ENCODE measurements around the gene NECAB3.
"Not testable (repeated sequence)": the region's sequence is repeated elsewhere in the genome, so short reads cannot be mapped to it uniquely, and the experiment has no call there.

DNA sequence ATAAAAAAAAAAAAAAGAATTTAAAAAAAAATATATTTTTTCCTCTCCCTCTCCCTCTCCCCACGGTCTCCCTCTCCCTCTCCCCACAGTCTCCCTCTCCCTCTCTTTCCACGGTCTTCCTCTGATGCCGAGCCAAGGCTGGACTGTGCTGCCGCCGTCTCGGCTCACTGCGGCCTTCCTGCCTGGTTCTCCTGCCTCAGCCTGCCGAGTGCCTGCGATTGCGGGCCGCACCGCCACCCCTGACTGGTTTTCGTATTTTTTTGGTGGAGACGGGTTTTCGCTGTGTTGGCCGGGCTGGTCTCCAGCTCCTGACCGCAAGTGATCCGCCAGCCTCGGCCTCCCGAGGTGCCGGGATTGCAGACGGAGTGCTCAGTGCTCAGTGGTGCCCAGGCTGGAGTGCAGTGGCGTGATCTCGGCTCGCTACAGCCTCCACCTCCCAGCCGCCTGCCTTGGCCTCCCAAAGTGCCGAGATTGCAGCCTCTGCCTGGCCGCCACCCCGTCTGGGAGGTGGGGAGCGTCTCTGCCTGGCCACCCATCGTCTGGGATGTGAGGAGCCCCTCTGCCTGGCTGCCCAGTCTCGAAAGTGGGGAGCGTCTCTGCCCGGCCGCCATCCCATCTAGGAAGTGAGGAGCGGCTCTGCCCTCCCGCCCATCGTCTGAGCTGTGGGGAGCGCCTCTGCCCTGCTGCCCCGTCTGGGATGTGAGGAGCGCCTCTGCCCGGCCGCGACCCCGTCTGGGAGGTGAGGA lies 26.6 kb upstream of the NECAB3 start:
- TF ChIP-seq, protein P1, sequence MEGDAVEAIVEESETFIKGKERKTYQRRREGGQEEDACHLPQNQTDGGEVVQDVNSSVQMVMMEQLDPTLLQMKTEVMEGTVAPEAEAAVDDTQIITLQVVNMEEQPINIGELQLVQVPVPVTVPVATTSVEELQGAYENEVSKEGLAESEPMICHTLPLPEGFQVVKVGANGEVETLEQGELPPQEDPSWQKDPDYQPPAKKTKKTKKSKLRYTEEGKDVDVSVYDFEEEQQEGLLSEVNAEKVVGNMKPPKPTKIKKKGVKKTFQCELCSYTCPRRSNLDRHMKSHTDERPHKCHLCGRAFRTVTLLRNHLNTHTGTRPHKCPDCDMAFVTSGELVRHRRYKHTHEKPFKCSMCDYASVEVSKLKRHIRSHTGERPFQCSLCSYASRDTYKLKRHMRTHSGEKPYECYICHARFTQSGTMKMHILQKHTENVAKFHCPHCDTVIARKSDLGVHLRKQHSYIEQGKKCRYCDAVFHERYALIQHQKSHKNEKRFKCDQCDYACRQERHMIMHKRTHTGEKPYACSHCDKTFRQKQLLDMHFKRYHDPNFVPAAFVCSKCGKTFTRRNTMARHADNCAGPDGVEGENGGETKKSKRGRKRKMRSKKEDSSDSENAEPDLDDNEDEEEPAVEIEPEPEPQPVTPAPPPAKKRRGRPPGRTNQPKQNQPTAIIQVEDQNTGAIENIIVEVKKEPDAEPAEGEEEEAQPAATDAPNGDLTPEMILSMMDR (IDR thresholded peaks at IDR 0.05) = not testable (repeated sequence)
- not testable (repeated sequence) for TF ChIP-seq RXRA (IDR thresholded peaks at IDR 0.05; ENCODE audit: borderline replicate concordance, low read depth); FOXM1 (IDR thresholded peaks at IDR 0.05; ENCODE audit: low read depth); GATA2 (CRISPR knock-in tag; IDR thresholded peaks at IDR 0.05); CHD2 (IDR thresholded peaks at IDR 0.05; ENCODE audit: low read length, partially characterized antibody); EZH2phosphoT487 (IDR thresholded peaks at IDR 0.05; ENCODE audit: borderline replicate concordance, low read depth)
- TF ChIP-seq, protein P2, sequence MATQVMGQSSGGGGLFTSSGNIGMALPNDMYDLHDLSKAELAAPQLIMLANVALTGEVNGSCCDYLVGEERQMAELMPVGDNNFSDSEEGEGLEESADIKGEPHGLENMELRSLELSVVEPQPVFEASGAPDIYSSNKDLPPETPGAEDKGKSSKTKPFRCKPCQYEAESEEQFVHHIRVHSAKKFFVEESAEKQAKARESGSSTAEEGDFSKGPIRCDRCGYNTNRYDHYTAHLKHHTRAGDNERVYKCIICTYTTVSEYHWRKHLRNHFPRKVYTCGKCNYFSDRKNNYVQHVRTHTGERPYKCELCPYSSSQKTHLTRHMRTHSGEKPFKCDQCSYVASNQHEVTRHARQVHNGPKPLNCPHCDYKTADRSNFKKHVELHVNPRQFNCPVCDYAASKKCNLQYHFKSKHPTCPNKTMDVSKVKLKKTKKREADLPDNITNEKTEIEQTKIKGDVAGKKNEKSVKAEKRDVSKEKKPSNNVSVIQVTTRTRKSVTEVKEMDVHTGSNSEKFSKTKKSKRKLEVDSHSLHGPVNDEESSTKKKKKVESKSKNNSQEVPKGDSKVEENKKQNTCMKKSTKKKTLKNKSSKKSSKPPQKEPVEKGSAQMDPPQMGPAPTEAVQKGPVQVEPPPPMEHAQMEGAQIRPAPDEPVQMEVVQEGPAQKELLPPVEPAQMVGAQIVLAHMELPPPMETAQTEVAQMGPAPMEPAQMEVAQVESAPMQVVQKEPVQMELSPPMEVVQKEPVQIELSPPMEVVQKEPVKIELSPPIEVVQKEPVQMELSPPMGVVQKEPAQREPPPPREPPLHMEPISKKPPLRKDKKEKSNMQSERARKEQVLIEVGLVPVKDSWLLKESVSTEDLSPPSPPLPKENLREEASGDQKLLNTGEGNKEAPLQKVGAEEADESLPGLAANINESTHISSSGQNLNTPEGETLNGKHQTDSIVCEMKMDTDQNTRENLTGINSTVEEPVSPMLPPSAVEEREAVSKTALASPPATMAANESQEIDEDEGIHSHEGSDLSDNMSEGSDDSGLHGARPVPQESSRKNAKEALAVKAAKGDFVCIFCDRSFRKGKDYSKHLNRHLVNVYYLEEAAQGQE (IDR thresholded peaks at IDR 0.05; ENCODE audit: low read depth, low read length) = not testable (repeated sequence)
